HG03135 (cell line): Measurements from ENCODE around the gene RBM12.

Experiments
- ATAC-seq: cut with Tn5 transposase; IDR thresholded peaks from one replicate; pipeline ENCODE4 v1.9.1; 2021; ENCODE audit warnings: mild to moderate bottlenecking, moderate library complexity; ENCODE audit not compliant: unreplicated experiment

RBM12 gene

DNA sequence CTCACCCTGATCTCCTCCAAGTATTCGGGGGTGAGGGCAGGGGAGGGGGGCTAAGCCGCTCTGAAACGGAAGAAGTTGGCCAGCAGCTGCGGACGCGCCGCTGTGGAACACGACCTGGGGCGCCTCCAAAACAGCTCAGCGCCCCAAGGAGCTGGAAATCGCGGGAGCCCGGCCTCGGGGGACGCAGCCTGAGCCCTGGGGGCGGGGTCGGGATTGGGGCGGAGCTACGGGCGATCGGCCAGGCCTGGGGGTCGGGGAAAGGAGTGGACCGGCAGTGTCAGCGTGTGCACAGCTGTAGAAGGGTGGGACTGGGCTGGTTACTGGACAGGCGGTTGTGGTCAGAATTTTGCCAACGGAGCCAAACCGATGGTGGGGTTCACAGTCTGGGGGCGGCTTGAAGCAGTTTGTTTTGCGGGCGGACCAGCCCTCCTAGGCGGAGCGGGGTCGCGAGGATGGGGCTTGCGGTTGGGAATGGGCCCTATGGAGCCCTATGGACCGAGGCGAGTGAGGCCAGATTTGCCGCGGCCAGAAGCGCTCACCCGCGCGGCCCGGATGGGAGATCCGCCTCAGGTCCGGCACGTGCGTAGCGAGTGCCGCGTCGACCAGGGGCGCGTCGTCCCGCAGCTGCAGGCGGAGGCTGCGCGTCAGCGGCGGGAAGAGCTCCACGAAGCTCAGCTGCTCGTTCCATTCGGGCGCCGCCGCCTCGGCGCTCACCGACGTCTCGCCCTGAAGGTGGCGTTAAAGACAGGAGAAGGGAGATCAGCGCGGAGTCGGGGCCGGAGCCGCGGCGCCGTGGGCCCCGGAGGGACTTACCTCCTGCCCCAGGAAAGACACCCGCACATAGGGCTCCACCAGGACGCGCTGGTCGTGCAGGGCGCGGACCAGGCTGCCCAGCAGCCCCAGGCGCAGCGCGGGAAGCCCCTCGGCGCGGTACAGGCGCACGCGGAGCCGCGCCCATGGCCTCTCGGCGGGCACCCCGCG lies 63.4 kb downstream of the RBM12 start:
- ATAC-seq: peak; percentile 63

DNA sequence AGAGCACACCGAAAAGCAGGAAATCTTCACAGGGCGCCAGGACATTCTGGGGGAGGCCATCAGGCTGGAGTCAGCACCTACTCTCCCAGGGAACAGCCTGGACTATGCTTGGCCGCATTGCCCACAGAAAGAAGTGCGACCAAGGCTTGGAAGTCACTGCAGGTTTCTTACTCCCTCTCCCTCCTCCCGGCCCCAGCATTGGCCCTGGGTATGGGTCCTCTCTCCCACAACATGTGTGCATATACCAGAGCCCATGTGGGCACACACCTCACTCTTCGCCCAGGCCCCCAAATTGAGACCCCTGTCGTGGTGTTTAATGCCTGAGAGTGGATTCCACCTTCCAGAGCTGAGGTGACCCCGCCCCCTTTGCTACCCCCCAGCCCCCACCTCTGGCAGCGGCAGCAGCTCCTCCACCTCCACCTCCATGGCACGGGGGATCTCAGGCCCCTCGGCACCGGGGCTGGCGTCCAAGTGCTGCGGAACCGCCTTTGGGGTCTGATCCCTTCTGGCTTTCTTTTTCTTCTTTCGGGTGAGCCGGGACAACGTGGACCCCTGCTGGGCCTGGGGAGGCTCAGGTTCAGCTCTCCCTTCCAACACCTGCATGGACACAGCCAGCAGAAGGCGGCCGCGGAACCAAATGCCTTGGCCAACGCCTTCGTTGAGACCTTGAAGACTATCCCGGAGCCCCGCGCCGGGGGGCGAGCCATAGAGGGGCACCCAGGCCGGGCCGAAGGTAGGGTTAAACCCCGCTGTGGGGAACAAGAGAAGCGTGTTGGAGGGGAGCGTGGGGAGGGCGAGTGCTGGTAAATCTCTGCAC lies 64.3 kb downstream of the RBM12 start:
- ATAC-seq: no peak

DNA sequence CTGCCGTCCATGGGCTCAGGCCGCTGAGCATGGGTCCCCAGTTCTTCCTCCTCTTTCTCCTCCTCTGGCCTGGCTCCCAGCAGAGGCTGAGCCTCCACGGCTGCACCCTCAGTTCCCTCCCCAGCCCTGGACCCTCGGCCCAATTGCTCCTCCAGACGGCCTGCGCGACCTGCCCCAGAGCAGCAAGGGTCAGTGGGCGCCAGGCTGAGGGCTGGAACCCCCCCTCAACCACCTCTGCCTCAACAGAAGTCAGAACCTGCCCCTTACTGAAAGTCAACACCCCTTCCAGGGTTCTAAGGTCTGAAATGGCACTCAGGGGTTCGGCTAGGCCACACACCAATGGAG lies 65.0 kb downstream of the RBM12 start:
- ATAC-seq: no peak
